ENCODE measurements around the gene JAK2.

DNA sequence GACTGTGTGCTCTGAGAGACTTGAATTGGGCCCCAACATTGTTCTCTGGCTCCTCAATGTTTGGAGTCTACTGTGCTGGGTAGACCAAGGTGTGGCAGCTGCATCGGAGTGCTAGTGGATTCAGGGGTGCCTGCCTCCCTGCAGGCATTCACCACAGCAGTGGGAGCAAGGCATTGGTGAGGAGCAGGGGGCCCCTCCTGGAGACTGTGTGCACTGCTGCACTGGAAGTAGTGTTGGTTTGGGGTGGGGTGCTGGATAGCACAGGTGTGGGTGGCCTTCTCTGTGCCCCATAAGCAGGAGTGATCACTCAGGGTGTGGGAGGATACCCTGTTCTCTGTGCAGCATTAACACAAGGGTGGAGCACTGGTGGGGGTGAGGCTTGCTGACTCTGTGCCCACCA lies 161.2 kb downstream of the JAK2 start:
- TF ChIP-seq PAX5 (IDR thresholded peaks at IDR 0.05; ENCODE audit: borderline replicate concordance, low read depth, low read length) (no peak), USF2 (IDR thresholded peaks at IDR 0.05; ENCODE audit: borderline replicate concordance, low read depth, low read length) (no peak), MXI1 (IDR thresholded peaks at IDR 0.05; ENCODE audit: low read depth, low read length) (no peak), POLR2AphosphoS5 (IDR thresholded peaks at IDR 0.05; ENCODE audit: low read length) (no peak), SREBF2 (IDR thresholded peaks at IDR 0.05; ENCODE audit: low read length) (no peak), EZH2 (IDR thresholded peaks at IDR 0.05; ENCODE audit: borderline replicate concordance, control insufficient read depth, low read depth, low read length) (no peak), REST (IDR thresholded peaks at IDR 0.05; ENCODE audit: low read depth, low read length) (no peak), EP300 (IDR thresholded peaks at IDR 0.05; ENCODE audit: borderline replicate concordance in 1 of 2, control insufficient read depth in 1 of 2, low read depth in 2 of 2, low read length in 2 of 2) (no peak), POU2F2 (IDR thresholded peaks at IDR 0.05; ENCODE audit: borderline replicate concordance, low read depth, low read length) (no peak)
- TF ChIP-seq, protein P1, sequence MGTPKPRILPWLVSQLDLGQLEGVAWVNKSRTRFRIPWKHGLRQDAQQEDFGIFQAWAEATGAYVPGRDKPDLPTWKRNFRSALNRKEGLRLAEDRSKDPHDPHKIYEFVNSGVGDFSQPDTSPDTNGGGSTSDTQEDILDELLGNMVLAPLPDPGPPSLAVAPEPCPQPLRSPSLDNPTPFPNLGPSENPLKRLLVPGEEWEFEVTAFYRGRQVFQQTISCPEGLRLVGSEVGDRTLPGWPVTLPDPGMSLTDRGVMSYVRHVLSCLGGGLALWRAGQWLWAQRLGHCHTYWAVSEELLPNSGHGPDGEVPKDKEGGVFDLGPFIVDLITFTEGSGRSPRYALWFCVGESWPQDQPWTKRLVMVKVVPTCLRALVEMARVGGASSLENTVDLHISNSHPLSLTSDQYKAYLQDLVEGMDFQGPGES (IDR thresholded peaks at IDR 0.05): no peak
- TF ChIP-seq, protein P2, sequence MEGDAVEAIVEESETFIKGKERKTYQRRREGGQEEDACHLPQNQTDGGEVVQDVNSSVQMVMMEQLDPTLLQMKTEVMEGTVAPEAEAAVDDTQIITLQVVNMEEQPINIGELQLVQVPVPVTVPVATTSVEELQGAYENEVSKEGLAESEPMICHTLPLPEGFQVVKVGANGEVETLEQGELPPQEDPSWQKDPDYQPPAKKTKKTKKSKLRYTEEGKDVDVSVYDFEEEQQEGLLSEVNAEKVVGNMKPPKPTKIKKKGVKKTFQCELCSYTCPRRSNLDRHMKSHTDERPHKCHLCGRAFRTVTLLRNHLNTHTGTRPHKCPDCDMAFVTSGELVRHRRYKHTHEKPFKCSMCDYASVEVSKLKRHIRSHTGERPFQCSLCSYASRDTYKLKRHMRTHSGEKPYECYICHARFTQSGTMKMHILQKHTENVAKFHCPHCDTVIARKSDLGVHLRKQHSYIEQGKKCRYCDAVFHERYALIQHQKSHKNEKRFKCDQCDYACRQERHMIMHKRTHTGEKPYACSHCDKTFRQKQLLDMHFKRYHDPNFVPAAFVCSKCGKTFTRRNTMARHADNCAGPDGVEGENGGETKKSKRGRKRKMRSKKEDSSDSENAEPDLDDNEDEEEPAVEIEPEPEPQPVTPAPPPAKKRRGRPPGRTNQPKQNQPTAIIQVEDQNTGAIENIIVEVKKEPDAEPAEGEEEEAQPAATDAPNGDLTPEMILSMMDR (IDR thresholded peaks at IDR 0.05 in 2 of 3, conservative IDR thresholded peaks at IDR 0.05 in 1 of 3; ENCODE audit: control insufficient read depth in 2 of 3, extremely low read depth in 1 of 3, insufficient read depth in 1 of 3, low read depth in 3 of 3, low read length in 3 of 3): no peak
- TF ChIP-seq, protein P3, sequence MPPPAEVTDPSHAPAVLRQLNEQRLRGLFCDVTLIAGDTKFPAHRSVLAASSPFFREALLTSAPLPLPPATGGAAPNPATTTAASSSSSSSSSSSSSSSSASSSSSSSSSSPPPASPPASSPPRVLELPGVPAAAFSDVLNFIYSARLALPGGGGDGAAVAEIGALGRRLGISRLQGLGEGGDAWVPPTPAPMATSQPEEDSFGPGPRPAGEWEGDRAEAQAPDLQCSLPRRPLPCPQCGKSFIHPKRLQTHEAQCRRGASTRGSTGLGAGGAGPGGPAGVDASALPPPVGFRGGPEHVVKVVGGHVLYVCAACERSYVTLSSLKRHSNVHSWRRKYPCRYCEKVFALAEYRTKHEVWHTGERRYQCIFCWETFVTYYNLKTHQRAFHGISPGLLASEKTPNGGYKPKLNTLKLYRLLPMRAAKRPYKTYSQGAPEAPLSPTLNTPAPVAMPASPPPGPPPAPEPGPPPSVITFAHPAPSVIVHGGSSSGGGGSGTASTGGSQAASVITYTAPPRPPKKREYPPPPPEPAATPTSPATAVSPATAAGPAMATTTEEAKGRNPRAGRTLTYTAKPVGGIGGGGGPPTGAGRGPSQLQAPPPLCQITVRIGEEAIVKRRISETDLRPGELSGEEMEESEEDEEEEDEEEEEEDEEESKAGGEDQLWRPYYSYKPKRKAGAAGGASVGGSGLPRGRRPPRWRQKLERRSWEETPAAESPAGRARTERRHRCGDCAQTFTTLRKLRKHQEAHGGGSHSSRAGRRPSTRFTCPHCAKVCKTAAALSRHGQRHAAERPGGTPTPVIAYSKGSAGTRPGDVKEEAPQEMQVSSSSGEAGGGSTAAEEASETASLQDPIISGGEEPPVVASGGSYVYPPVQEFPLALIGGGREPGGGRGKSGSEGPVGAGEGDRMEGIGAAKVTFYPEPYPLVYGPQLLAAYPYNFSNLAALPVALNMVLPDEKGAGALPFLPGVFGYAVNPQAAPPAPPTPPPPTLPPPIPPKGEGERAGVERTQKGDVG (CRISPR knock-in tag; IDR thresholded peaks at IDR 0.05): no peak
